Measurements from ENCODE around the gene KMT2E. TPM values are rescaled to one million over a fixed set of nuclear protein-coding genes. Genes with fewer than 3 reads are reported as not detected.

KMT2E gene
- total RNA-seq, 3 donors from 2014 or later (not counting 1 experiment from before 2014, with no cell fraction given) = 272 to 353 (median 345) TPM

- ATAC-seq = no peak
- H3K36me3 ChIP-seq (ENCODE audit: control insufficient read depth, insufficient read depth, low read length) = peaks cover 21% of the 10 kb centered on the region
- no peaks in the 10 kb centered on the region for H3K27me3 Mint-ChIP-seq (ENCODE audit: low read depth in 2 of 2)
- H3K9me3 Mint-ChIP-seq = no peaks in the 10 kb centered on the region
- intact Hi-C loops (cut with micrococcal nuclease) = no loop called here
- H3K36me3 Mint-ChIP-seq = no peaks in the 10 kb centered on the region
- H3K4me1 ChIP-seq (ENCODE audit: control insufficient read depth, insufficient read depth, low read length) = peaks cover 35% of the 10 kb centered on the region
- WGBS (ENCODE audit: insufficient coverage) = 88% methylated on average over 15 of the region's 18 CpGs
- no peaks in the 10 kb centered on the region for H3K27me3 ChIP-seq (ENCODE audit: control insufficient read depth, insufficient read depth, low read length)
- H3K4me1 Mint-ChIP-seq = peaks cover 76 to 78% of the 10 kb centered on the region in 2 donors
- H3K4me3 ChIP-seq (ENCODE audit: low read length) = no peak overlapping the region
- no peak overlapping the region for H3K27ac ChIP-seq (ENCODE audit: low read length)
- peak overlapping the region; percentile 68 to 100 for H3K27ac Mint-ChIP-seq
- DNase-seq = no peak
- no peak overlapping the region for H3K4me3 Mint-ChIP-seq
- H3K9me3 ChIP-seq (ENCODE audit: control insufficient read depth, insufficient read depth, low read length) = no peaks in the 10 kb centered on the region
- no peak for TF ChIP-seq CTCF (IDR thresholded peaks at IDR 0.05)
These were observed 13.1 kb upstream of the KMT2E start for GRCh38 chr7:105000927-105001336.

GRCh38 chr7:105001652-105002184 is 12.3 kb upstream of the KMT2E start:
- ATAC-seq (no peak), DNase-seq (no peak)
- Histone ChIP-seq H3K27ac (ENCODE audit: low read length) (no peak overlapping the region), H3K4me3 (ENCODE audit: low read length) (no peak overlapping the region), H3K9me3 (ENCODE audit: control insufficient read depth, insufficient read depth, low read length) (no peaks in the 10 kb centered on the region), H3K36me3 (ENCODE audit: control insufficient read depth, insufficient read depth, low read length) (peaks cover 17% of the 10 kb centered on the region), H3K27me3 (ENCODE audit: control insufficient read depth, insufficient read depth, low read length) (no peaks in the 10 kb centered on the region), H3K4me1 (ENCODE audit: control insufficient read depth, insufficient read depth, low read length) (peaks cover 37% of the 10 kb centered on the region)
- peak overlapping the region; percentile 68 to 100 for H3K27ac Mint-ChIP-seq
- H3K9me3 Mint-ChIP-seq = no peaks in the 10 kb centered on the region
- 89% methylated on average over 5 of the region's 5 CpGs for WGBS (ENCODE audit: insufficient coverage)
- H3K4me3 Mint-ChIP-seq = peak overlapping the region; percentile 21
- TF ChIP-seq CTCF (IDR thresholded peaks at IDR 0.05) = no peak
- intact Hi-C loops (cut with micrococcal nuclease) = no loop called here
- H3K4me1 Mint-ChIP-seq = peaks cover 76 to 78% of the 10 kb centered on the region in 2 donors
- H3K27me3 Mint-ChIP-seq (ENCODE audit: low read depth in 2 of 2) = no peaks in the 10 kb centered on the region
- H3K36me3 Mint-ChIP-seq = no peaks in the 10 kb centered on the region

GRCh38 chr7:105003275-105003674 is 10.7 kb upstream of the KMT2E start:
- DNase-seq (peak in 1 of 2 donors; percentile 58), ATAC-seq (peak; percentile 55 to 82 (median 68))
- Mint-ChIP-seq H3K4me3 (peak overlapping the region; percentile 45), H3K9me3 (no peaks in the 10 kb centered on the region), H3K27ac (peak overlapping the region; percentile 68 to 100), H3K36me3 (no peaks in the 10 kb centered on the region), H3K27me3 (ENCODE audit: low read depth in 2 of 2) (no peaks in the 10 kb centered on the region), H3K4me1 (peaks cover 80 to 81% of the 10 kb centered on the region in 2 donors)
- intact Hi-C loops (cut with micrococcal nuclease) = no loop called here
- no peak for TF ChIP-seq CTCF (IDR thresholded peaks at IDR 0.05)
- Histone ChIP-seq H3K4me3 (ENCODE audit: low read length) (no peak overlapping the region), H3K36me3 (ENCODE audit: control insufficient read depth, insufficient read depth, low read length) (peaks cover 18% of the 10 kb centered on the region), H3K4me1 (ENCODE audit: control insufficient read depth, insufficient read depth, low read length) (peaks cover 49% of the 10 kb centered on the region), H3K9me3 (ENCODE audit: control insufficient read depth, insufficient read depth, low read length) (no peaks in the 10 kb centered on the region), H3K27ac (ENCODE audit: low read length) (peak overlapping the region; percentile 56), H3K27me3 (ENCODE audit: control insufficient read depth, insufficient read depth, low read length) (no peaks in the 10 kb centered on the region)
- 61% methylated on average over 5 of the region's 5 CpGs for WGBS (ENCODE audit: insufficient coverage)
